GM21447 (cell line): ENCODE measurements around the gene LRRC8E.

Experiments
- ATAC-seq: cut with Tn5 transposase; IDR thresholded peaks from one replicate; pipeline ENCODE4 v1.9.1; 2021; ENCODE audit not compliant: unreplicated experiment

Gene LRRC8E

DNA sequence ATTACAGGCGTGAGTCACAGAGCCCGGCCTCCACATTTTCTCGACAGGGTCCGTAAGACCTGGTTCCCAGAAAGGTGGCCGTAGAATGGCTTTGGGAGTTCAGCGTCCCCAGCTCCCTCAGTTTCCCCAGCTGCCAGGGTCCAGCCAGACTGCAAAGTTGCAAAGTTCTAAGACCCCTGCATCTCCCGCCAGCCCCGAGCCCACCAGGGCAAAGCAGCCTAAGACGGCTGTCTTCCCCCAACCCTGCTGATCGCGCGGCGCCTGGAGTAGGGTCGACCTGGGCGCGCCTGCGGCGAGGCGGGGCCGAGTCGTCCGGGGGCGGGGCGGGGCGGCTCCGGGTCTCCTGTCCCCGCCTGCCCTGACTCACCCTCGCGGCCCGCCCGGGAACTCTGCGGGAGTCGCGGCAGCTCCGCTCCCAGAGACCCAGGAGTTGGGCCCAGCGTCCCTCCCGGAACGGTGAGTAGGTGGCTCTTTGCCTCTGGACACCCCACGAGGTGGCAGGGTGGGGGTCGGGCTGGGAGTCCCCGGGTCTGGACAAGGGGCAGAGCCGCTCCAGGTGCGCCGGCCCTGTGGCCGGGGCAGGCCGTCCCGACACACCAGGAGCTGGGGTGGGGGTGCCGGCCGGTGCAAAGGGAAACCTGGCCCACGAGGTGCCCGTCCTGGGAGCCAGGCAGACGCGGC, at the start of gene LRRC8E:
LRRC8E (plus strand) TSS at position 366 of the 681 bp plus-strand sequence. CDS start 7,094 bp downstream, outside the sequence.
- no peak for ATAC-seq

DNA sequence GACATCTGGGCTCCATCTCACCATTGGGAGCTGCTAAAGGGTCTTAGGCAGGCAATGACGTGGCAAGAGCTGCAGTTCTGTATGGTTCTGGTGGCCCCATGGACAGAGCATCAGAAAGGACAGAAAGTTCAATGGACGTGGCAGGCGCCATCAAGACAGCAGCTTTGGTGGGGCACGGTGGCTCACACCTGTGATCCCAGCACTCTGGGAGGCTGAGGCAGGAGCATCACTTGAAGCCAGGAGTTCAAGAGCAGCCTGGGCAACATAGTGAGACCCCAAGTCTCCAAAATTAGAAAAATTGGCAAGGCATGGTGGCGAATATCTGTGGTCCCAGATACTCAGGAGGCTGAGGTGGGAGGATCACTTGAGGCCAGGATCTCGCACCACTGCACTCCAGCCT, 48.8 kb upstream of the LRRC8E start:
- no peak for ATAC-seq

DNA sequence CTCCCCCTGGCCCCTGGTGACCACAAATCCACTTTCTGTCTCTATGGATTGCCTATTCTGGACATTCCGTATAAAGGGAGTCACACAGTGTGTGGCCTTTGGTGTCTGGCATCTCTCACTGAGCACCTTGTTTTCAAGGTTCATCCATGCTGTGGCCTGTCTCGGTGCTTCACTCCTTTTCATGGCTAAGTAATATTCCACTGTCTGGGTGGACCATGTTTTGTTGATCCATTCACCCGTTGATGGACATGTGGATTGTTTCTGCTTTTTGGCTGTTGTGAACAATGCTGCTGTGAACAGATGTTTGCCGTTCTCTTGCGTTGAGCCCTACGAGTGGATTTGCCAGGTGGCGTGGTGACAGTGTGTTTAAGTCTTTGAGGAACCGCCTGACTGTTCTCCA, 47.7 kb upstream of the LRRC8E start:
- no peak for ATAC-seq

DNA sequence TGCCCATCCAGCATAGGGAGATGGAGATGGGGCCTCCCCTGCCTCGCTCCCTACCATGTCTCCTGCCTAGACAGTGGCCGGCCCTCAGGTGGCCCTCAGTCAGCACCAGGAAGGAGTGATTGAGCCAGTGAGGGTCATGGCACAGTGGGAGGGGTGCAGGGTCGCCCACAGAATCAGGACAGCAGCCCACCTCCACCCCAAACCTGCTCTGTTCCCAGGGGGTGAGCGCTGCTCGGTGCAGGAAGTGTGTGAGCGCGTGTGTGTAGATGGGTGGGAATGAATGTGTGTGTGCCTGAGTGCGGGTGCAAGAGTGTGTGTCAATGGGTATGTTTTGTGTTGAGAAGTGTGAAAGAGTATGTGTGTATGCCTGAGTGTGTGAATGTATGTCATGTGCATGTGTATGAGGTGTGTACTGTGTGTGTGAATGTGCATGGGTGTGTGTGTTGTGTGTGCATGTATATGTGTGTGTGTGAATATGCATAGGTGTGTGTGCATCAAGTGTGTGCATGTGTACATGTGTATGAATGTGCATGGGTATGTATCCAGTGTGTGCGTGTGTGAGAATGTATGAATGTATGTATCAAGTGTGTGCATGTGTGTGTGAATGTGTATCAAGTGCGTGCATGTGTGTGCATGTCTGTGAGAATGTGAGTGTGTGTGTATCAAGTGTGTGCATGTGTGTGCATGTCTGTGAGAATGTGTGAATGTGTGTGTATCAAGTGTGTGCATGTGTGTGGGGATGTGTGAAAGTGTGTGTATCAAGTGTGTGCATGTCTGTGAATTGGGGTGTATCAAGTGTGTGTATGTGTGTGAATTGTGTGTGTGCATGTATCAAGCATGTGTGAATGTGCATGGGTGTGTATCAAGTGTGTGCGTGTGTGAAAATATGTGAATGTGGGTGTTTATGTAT, 46.3 kb upstream of the LRRC8E start:
- ATAC-seq: no peak

DNA sequence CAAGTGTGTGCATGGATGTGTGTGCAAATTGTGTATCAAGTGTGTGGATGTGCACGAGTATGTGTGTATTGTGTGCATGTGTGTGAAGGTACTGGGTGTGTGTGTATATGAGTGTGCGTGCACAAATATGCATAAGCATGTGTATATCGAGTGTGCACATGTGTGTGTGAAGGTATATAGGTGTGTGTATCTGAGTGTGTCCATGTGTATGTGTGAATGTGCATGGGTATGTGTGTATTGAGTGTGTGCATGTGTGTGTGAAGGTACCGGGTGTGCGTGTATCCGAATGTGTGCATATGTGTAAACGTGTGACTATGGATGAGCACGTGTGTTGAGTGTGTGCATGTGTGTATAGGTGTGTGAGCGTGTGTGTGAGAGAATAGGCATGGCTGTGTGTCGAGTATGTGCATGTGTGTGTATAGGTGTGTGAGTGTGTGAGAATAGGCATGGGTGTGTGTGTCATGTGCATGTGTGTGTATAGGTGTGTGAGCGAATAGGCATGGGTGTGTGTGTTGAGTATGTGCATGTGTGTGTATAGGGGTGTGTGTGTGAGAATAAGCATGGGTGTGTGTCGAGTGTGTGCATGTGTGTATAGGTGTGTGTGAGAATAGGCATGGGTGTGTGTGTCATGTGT, 45.5 kb upstream of the LRRC8E start:
- ATAC-seq: no peak

DNA sequence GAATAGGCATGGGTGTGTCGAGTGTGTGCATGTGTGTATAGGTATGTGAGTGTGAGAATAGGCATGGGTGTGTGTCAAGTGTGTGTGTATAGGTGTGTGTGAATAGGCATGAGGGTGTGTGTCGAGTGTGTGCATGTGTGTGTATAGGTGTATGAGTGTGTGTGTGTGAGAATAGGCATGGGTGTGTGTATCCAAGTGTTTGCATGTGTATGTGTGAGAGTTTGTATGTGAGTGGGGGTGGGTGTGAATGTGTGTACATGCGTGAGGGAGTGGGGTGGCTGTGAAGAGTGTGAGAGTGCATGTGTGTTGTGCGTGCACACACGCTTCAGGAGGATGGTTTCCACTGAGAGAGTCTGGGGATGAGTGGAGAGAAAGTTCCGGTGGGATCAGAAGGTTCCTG, 44.8 kb upstream of the LRRC8E start:
- ATAC-seq: no peak

DNA sequence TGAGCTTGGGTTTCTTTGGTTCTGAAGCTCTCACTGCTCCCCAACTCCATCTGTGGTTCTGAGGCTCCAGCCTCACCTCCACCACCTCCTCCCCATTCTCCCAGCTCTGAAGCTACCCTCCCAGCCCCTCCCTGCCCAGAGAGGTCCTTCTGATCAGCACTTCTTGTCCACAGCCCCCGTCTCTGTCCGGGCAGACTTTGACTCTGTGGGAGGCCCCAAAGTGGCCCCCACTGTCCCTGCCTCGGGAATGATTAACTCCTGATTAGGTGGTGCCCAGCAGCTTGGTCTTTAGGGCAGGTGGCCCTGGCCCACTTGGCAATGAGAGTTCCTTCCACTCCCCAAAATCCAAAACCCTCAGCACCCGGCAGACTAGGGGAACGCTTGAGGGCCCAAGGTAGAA, 43.9 kb upstream of the LRRC8E start:
- ATAC-seq: no peak

DNA sequence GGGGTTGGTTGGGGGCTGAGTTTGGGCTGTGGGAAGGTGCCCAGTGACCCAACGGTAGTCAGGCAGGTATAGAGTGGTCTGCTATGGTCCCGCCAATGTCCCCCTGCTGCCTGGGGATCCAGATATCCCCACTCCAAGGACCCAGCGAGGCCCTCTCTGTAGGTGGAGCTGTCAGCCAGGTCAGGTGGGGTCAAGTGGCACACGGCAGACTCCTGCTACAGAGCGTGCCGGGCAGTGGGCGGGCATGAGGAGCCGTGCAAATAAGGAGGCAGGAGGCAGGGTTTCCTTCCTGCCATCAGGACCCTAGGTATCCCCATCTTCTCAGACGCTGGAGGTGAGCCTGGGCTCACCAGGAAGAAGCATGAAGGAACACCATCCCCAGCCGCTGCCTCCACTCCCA, 43.4 kb upstream of the LRRC8E start:
- ATAC-seq: no peak

DNA sequence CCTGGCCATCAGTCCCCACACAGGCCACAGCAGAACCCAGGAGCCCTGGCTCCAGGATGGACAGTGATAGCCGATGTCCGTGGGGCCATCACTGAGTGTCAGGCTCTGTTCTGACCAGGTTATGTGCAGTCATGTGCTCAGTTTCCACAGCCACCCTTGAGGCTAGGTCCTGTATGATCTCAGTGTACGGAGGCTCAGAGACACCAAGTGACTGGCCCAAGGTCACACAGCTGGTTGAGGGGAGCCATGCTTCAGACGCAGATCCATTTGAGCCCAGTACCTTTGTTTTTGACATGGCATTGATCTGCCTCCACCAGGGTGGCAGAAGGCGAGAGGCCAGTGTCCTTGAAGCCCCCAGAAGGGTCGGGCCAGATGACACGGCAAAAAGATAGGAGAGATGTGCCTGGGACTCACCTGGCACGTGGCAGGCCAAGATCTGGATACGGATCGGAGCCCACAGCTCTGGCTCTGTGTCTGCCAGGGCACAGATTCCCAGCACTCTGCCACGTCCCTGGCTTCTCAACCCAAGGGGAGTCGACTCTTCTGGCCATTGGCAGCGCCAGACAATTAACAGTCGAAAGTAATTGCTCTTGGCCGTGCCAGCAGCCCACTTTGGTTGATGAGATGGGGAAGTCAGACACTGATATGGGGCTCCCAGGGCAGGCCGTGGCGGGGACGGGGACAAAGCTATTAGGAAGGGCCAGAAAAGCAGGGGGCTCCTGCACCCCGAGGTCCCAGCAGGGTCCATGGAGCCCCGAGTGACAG, 42.7 kb upstream of the LRRC8E start:
- no peak for ATAC-seq

DNA sequence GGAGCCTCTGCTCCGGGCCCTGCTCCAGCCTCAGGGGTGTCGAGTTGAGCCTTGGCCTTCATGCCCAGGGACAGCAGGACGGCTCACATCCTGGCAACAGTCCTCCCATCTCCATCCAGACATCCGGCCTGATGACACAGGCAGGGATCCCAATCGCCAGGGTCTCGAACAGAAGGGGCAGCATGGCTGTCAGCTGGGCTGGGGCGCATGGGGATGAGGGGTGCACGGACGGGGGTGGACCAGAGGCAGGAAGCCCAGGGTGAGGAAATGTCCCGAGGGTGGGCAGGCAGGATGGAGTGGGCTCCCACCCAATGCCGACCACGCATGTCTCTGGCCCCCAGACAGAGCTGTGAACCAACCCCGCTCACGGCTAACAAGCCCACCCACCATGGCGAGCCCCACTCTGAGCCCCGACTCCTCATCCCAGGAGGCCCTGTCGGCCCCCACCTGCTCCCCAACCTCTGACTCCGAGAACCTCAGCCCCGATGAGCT, 42.1 kb upstream of the LRRC8E start:
- no peak for ATAC-seq

DNA sequence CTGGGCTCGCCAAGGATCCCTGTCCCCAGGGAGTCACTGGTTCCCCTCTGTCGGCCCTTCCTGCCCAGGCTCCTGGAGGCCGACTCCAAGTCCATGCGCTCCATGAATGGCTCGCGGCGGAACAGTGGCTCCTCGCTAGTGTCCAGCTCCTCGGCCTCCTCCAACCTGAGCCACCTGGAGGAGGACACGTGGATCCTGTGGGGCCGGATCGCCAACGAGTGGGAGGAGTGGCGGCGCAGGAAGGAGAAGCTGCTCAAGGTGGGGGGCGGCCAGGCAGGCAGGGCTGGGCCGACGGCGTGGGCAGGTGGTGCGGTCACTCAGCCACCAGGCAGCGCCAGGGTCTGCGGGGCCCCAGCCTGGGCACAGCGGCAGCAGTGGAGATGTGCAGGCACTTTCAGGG, 40.6 kb upstream of the LRRC8E start:
- ATAC-seq: no peak

DNA sequence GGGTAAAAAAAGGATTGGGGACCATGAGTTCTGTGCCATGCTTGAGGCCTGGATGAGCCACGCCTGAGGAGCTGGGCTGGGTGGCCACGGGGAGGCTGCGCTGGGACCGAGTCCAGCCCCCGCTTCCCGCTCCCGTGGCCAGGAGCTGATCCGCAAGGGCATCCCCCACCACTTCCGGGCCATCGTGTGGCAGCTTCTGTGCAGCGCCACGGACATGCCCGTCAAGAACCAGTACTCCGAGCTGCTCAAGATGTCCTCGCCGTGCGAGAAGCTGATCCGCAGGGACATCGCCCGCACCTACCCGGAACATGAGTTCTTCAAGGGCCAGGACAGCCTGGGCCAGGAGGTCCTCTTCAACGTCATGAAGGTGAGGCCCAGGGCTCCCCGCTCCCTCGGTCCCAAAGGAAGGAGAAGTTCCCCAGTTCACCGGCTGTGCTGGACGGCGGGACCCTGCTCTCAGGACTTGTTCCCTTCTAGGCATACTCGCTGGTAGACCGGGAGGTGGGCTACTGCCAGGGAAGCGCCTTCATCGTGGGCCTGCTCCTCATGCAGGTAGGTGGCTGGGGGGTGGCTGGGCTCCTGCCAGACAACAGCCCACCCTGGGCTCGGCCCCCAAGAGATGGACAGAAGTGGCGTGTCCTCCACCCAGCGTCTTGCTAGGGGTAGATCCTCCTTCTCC, 39.4 kb upstream of the LRRC8E start:
- no peak for ATAC-seq

DNA sequence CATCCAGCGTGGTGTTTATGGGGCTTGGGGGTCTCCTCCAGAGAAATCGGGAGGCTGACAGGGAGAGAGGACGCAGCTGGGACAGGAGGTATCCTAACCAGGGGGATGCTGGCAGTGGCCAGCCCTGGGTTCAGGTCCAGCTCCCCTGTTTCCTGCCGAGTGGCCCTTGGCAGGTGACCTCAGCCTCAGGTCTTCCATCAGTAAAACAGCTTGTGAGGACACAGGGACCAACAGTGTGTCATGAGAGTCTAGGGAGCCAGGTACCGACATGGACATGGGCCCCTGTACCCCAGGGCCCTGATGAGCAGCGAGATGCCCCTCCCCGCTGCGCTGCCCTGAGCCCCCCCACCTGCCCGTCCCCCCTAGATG, 38.7 kb upstream of the LRRC8E start:
- ATAC-seq: no peak

DNA sequence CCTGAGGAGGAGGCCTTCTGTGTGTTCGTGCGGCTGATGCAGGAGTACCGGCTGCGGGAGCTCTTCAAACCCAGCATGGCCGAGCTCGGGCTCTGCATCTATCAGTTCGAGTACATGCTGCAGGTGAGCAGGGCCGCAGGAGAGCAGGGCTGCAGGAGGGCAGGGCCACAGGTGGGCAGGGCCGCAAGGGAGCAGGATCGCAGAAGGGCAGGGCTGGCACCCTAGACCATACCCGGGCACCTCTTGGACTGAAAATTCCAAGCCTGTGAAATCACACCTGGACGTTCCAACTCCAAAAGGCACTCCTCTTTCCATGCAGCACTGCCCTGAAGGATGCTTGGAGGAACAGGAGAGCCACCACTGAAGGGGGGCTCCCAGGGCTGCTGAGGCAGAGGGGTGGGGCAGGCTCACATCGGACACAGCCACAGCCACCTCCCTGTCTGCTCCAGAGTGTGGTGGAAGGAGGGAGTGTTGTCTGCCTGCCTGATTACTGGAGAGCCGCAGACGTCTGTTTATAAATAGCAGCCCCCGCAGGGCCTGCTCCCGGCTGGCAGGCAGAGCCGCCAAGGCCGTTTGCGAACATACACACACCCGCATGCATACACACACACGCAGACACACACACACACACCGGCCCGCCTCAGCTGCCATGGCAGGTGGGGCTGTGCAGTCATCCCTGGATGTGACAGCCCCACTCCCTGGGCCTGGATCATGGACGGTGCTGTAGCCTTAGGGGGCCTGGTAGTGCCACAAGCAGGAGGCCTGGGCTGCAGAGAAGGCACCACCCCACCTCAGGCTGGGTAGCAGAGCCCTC, 38.1 kb upstream of the LRRC8E start:
- no peak for ATAC-seq

DNA sequence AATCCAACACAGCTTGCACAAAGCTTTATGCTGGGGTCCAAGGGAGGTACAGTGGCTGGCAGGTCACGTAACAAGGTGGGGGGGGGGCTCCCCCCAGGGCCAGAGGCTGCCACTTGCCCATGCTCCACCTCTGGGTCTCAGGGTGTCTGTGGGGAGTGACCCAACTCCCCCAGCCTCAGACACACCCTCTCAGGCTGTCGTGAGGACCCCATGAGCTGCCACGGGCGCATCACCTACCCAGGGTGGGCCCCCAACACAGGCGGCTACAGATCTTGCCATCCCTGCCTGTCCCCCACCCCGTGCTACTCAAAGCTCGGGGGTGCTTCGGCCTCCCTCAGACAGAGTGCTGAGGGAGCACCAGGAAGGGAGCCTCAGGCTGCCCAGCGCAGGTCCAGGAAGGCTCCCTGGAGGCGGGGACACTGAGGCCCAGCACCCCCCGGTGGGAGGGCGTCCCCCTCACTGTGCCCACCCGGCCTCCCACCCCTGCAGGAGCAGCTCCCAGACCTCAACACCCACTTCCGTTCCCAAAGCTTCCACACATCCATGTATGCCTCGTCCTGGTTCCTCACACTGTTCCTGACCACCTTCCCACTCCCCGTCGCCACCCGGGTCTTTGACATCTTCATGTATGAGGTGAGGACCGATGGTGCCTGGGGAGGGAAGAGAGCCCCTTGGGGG, 37.2 kb upstream of the LRRC8E start:
- ATAC-seq: no peak

DNA sequence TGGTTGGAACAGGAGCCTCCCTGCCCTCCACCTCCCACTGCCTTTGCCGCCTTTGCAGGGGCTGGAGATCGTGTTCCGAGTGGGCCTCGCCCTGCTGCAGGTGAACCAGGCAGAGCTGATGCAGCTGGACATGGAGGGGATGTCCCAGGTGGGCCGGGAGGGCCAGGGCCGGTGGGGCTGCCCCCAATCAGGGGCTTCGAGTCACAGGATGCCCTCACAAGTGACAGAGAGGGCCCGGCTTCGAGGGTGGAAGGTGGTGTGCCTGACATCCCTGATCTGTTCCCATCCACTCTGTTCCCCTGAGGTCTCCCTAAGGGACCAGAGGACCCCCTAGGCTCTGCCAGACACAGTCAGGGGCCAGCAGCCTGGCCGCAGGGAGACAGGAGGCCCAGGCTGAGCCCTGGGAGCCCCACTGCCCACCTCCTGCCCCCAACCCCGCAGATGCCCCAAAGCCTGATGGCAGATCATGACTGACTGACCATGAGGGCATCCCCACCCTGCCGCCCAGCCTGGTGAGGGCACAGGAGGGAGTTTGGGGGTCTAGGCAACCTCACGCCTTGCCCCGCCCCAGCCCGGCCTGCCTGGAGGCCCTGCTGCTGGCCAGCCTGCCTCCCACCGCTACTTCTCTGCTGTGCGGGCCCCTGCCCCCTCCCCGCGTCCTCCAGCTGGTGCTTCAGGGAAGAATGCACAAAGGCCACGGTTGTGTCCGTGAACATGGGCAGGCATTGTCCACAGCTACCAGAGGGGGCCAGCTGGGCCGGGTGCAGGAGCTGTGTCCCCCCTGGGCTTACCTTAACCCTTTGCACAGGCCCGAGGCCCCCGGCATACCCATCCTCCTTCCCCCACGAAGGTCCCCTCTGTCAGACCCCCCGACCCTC, 36.4 kb upstream of the LRRC8E start:
- ATAC-seq: no peak

DNA sequence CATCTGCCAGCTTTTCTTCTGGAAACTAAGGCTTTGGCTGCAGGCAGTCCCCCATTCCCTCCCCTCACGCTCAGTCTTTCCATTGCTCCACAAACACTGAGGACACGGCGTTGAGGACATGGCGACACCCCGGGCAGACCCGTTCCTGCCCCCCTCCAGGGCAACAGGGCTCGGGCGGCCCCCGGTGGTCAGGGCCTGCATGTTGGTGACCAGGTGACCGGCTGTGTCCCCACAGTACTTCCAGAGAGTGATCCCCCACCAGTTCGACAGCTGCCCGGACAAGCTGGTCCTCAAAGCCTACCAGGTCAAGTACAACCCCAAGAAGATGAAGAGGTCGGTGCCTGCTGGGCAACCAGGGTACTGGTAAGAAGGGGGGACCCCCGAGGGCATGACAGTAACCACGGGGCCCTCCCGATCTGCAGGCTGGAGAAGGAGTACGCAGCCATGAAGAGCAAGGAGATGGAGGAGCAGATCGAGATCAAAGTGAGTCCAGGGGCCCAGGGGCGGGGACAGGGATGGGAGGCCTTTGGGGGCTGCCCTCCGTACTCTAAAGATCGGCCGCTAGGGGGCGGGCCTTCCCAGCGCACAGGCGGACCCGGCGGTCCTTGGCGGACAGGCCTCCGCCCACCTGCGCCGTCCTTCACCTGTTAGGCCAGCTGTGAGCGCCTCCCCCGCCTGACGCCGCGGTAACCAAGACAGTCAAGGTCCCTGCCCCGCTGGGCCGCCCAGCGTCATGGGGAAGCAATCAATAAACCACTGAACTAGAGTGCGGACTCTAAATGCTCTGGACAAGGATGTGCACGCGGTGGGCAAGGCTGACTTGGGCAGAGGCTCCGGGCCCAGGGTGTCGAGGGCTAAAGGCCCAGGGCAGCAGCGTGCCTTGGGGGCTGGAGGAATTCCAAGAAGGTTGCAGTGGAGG, 35.2 kb upstream of the LRRC8E start:
- no peak for ATAC-seq
